Neuron (in vitro differentiated cells): ENCODE data around the gene CIAPIN1.

Source experiments
- H2AFZ ChIP-seq: one replicate; pipeline ENCODE4 v1.6.1; 2013; ENCODE audit warnings: low read depth, mild to moderate bottlenecking, inconsistent platforms, low read length, moderate library complexity
- H3K27me3 ChIP-seq: one replicate; pipeline ENCODE4 v1.6.1; 2013; ENCODE audit warnings: low read length; ENCODE audit not compliant: insufficient read depth
- H3K36me3 ChIP-seq: one replicate; pipeline ENCODE4 v1.6.1; 2013; ENCODE audit warnings: low read length; ENCODE audit not compliant: insufficient read depth
- H3K4me1 ChIP-seq: one replicate; pipeline ENCODE4 v1.6.1; 2013; ENCODE audit warnings: low read length; ENCODE audit not compliant: insufficient read depth
- H3K4me3 ChIP-seq: 2 replicates; pipeline ENCODE4 v1.5.1; 2013; ENCODE audit warnings: mild to moderate bottlenecking, low read length, moderate library complexity
- H3K9me3 ChIP-seq: one replicate; pipeline ENCODE4 v1.6.1; 2013; ENCODE audit warnings: low read length

CIAPIN1 gene

DNA sequence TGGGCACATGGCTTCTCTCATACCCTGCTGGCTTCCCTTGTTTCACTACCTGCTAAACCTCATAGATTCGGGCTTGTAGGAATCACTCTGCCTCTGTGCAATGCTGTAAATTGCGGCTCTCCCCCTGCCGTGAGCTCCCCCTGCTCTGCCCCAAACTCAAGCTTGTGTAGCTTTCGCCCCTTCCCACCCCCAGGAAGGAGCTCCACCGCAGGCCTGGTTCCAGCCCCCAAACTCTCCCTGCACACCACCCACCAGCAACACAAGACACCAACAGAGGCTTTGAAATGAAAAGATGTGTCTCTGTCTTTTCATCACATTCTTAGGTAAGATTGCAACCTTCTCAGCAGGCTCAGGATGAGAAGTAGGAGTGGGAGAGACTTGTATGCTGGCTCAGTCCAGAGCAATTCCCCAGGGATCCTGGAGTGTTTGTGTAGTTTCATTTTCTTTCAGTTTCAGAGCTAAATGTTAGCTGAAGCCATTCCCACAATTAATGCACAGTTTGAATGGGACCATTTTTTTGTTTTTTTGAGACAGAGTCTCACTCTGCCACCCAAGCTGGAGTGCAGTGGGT lies 60.7 kb downstream of the CIAPIN1 start:
- no peaks in the 10 kb centered on the region for H3K36me3 ChIP-seq
- H3K9me3 ChIP-seq = no peaks in the 10 kb centered on the region
- no peak overlapping the region for H2AFZ ChIP-seq

GRCh38 chr16:57385083-57385482 lies 62.1 kb downstream of the CIAPIN1 start:
- no peaks in the 10 kb centered on the region for H3K4me1 ChIP-seq
- H2AFZ ChIP-seq = no peak overlapping the region
- H3K9me3 ChIP-seq = no peaks in the 10 kb centered on the region
- no peaks in the 10 kb centered on the region for H3K27me3 ChIP-seq
- H3K36me3 ChIP-seq = no peaks in the 10 kb centered on the region
- no peak overlapping the region for H3K4me3 ChIP-seq

More for the DNA sequence above, 60.7 kb downstream of the CIAPIN1 start:
- H3K4me1 ChIP-seq = no peaks in the 10 kb centered on the region
- H3K4me3 ChIP-seq = no peak overlapping the region
- H3K27me3 ChIP-seq = no peaks in the 10 kb centered on the region

DNA sequence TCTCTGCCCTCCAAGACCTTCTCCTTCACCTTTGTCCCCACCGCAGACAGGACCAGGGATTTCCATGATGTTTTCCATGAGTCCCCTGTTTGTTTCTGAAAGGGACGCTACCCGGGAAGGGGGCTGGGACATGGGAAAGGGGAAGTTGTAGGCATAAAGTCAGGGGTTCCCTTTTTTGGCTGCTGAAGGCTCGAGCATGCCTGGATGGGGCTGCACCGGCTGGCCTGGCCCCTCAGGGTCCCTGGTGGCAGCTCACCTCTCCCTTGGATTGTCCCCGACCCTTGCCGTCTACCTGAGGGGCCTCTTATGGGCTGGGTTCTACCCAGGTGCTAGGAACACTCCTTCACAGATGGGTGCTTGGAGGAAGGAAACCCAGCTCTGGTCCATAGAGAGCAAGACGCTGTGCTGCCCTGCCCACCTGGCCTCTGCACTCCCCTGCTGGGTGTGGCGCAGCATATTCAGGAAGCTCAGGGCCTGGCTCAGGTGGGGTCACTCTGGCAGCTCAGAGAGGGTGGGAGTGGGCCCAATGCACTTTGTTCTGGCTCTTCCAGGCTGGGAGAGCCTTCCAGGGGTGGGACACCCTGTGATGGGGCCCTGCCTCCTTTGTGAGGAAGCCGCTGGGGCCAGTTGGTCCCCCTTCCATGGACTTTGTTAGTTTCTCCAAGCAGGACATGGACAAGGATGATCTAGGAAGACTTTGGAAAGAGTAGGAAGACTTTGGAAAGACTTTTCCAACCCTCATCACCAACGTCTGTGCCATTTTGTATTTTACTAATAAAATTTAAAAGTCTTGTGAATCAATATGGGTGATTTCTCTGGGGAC lies 62.7 kb downstream of the CIAPIN1 start:
- Histone ChIP-seq H3K9me3 (no peaks in the 10 kb centered on the region), H3K36me3 (no peaks in the 10 kb centered on the region), H3K27me3 (no peaks in the 10 kb centered on the region), H3K4me1 (no peaks in the 10 kb centered on the region), H3K4me3 (no peak overlapping the region), H2AFZ (no peak overlapping the region)

- H3K36me3 ChIP-seq = no peaks in the 10 kb centered on the region
Observed at GRCh38 chr16:57383276-57384247, 63.6 kb downstream of the CIAPIN1 start.

DNA sequence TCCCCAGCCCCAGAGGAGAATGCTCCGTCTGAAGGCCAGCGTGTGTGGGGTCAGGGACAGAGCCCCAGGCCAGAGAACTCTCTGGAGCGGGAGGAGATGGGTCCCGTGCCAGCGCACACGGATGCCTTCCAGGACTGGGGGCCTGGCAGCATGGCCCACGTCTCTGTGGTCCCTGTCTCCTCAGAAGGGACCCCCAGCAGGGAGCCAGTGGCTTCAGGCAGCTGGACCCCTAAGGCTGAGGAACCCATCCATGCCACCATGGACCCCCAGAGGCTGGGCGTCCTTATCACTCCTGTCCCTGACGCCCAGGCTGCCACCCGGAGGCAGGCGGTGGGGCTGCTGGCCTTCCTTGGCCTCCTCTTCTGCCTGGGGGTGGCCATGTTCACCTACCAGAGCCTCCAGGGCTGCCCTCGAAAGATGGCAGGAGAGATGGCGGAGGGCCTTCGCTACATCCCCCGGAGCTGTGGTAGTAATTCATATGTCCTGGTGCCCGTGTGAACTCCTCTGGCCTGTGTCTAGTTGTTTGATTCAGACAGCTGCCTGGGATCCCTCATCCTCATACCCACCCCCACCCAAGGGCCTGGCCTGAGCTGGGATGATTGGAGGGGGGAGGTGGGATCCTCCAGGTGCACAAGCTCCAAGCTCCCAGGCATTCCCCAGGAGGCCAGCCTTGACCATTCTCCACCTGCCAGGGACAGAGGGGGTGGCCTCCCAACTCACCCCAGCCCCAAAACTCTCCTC lies 64.5 kb downstream of the CIAPIN1 start:
- Histone ChIP-seq H3K36me3 (no peaks in the 10 kb centered on the region), H3K9me3 (no peaks in the 10 kb centered on the region), H2AFZ (no peak overlapping the region), H3K4me1 (no peaks in the 10 kb centered on the region), H3K4me3 (no peak overlapping the region), H3K27me3 (no peaks in the 10 kb centered on the region)

More at GRCh38 chr16:57383276-57384247, 63.6 kb downstream of the CIAPIN1 start:
- no peak overlapping the region for H3K4me3 ChIP-seq
- no peaks in the 10 kb centered on the region for H3K9me3 ChIP-seq
- no peaks in the 10 kb centered on the region for H3K4me1 ChIP-seq
- no peak overlapping the region for H2AFZ ChIP-seq
- H3K27me3 ChIP-seq = no peaks in the 10 kb centered on the region

DNA sequence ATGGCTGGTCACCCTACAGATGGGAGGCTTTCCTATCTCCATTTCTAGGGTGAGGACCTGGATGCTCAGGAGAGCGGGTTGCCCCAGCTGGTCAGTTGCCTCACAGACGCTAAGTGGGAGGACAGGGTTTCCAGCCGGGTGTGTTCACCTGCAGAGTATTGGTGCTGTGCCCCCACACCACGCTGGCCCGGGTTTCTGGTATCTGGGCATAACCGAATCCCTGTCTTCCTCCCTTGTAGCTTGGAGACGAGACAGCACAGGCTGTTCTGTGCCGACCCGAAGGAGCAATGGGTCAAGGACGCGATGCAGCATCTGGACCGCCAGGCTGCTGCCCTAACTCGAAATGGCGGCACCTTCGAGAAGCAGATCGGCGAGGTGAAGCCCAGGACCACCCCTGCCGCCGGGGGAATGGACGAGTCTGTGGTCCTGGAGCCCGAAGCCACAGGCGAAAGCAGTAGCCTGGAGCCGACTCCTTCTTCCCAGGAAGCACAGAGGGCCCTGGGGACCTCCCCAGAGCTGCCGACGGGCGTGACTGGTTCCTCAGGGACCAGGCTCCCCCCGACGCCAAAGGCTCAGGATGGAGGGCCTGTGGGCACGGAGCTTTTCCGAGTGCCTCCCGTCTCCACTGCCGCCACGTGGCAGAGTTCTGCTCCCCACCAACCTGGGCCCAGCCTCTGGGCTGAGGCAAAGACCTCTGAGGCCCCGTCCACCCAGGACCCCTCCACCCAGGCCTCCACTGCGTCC lies 65.2 kb downstream of the CIAPIN1 start:
- H2AFZ ChIP-seq = no peak overlapping the region
- no peaks in the 10 kb centered on the region for H3K27me3 ChIP-seq
- no peaks in the 10 kb centered on the region for H3K4me1 ChIP-seq
- no peak overlapping the region for H3K4me3 ChIP-seq
- no peaks in the 10 kb centered on the region for H3K9me3 ChIP-seq
- H3K36me3 ChIP-seq = no peaks in the 10 kb centered on the region

GRCh38 chr16:57380671-57381462 lies 66.3 kb downstream of the CIAPIN1 start:
- Histone ChIP-seq H3K4me3 (no peak overlapping the region), H3K4me1 (no peaks in the 10 kb centered on the region), H2AFZ (no peak overlapping the region), H3K9me3 (no peaks in the 10 kb centered on the region), H3K36me3 (no peaks in the 10 kb centered on the region), H3K27me3 (no peaks in the 10 kb centered on the region)

DNA sequence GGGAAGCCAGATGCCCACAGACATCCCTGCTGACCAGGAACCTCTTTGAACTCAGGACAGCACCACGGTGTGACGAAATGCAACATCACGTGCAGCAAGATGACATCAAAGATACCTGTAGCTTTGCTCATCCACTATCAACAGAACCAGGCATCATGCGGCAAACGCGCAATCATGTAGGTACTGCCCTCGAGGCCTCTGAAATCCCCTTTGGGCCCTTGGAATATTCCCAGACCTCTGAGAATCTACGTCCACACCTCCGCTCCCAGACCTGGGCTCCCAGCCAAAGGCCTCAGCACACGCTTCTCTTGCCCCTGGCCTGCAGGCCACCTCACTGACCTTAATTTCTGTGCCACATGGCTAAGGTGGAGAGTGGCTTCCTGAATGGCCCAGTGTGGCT lies 67.6 kb downstream of the CIAPIN1 start:
- H2AFZ ChIP-seq = no peak overlapping the region
- no peaks in the 10 kb centered on the region for H3K36me3 ChIP-seq
- no peaks in the 10 kb centered on the region for H3K9me3 ChIP-seq
- H3K4me1 ChIP-seq = no peaks in the 10 kb centered on the region
- H3K4me3 ChIP-seq = no peak overlapping the region
- H3K27me3 ChIP-seq = no peaks in the 10 kb centered on the region
